ENCODE results near the gene OR5AC2.

OR5AC2 gene

DNA sequence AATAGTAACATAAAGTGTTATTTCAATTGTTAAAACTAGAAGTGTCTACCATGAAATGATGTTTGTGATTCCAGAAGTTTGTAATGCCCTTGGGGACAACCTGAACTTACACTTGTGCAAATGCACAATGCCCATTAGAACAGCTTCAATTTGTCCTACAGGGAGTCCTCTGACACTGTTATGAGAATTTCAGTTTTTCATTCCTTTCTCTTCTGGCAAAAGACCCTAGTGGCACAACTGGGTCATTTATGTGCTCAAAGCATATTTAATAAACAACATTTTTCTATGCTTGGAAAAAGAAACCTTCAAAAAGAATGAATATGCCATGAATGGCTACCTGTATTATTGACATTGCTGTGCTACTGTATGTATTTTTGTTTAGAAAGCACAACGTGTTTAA lies 43.4 kb downstream of the OR5AC2 start, which contains the start of gene OR5H1:
Gene OR5H1 (plus strand): TSS at position 301 of the 400 bp plus-strand sequence. CDS start 1,977 bp downstream, outside the sequence.
- H3K4me1 ChIP-seq (ENCODE audit: control insufficient read depth in 5 of 5, insufficient read depth in 5 of 5, low read length in 5 of 5) = no peaks in the 10 kb centered on the region
- no peaks in the 10 kb centered on the region for H3K9me3 ChIP-seq (ENCODE audit: control insufficient read depth in 5 of 5, low read length in 5 of 5)
- no peak within 1 kb of the TSS for H3K9ac ChIP-seq (ENCODE audit: low read length in 5 of 5)
- no peak within 1 kb of the TSS for H3K27ac ChIP-seq (ENCODE audit: low read depth, low read length)
- H3K27me3 ChIP-seq (ENCODE audit: control insufficient read depth in 5 of 5, insufficient read depth in 4 of 5, low read length in 5 of 5) = no peaks in the 10 kb centered on the region
- H3K36me3 ChIP-seq (ENCODE audit: control insufficient read depth in 5 of 5, insufficient read depth in 5 of 5, low read length in 5 of 5) = no peaks in the 10 kb centered on the region
- no peak within 1 kb of the TSS for H3K4me3 ChIP-seq (ENCODE audit: low read depth in 1 of 5, low read length in 5 of 5)

DNA sequence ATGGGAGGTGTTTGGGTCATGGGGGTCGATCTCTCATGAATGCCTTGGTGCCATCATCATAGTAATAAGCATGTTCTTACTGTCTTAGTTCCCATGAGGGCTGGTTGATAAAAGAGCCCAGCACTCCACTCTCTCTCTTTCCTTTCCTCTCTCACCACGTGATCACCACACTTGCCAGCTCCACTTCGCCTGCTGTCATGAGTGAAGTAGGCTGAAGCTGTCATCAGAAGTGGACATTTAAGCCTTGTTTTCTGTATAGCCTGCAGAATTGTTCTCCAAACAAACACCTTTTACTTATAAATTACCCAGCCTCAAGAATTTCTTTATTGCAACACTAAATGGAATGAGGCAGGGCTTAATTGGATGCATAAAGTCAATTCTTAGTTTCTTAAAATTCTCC lies 49.7 kb downstream of the OR5AC2 start:
- H3K27me3 ChIP-seq (ENCODE audit: control insufficient read depth in 5 of 5, insufficient read depth in 4 of 5, low read length in 5 of 5) = no peaks in the 10 kb centered on the region
- no peak overlapping the region for H3K27ac ChIP-seq (ENCODE audit: low read depth, low read length)
- H3K9ac ChIP-seq (ENCODE audit: low read length in 5 of 5) = no peak overlapping the region
- no peak overlapping the region for H3K4me3 ChIP-seq (ENCODE audit: low read depth in 1 of 5, low read length in 5 of 5)
- H3K9me3 ChIP-seq (ENCODE audit: control insufficient read depth in 5 of 5, low read length in 5 of 5) = no peaks in the 10 kb centered on the region
- H3K36me3 ChIP-seq (ENCODE audit: control insufficient read depth in 5 of 5, insufficient read depth in 5 of 5, low read length in 5 of 5) = no peaks in the 10 kb centered on the region
- no peaks in the 10 kb centered on the region for H3K4me1 ChIP-seq (ENCODE audit: control insufficient read depth in 5 of 5, insufficient read depth in 5 of 5, low read length in 5 of 5)

Measured in subcutaneous abdominal adipose tissue (tissue), 5 donors.